H1 (cell line): ENCODE measurements around the gene TTBK1. TPM values are rescaled to one million over a fixed set of nuclear protein-coding genes. Genes with fewer than 3 reads are reported as not detected.

ENCODE experiments used
- CTCF ChIA-PET: fragments of 300-600 bp; sonication (Branson Sonifier 250); formaldehyde crosslinking; loops from one replicate; lab custom pipeline; 2021; ENCODE audit not compliant: partially characterized antibody; lab: Charles Lee
- POLR2A ChIA-PET: fragments of 300-600 bp; sonication (Branson Sonifier 250); formaldehyde crosslinking; loops from one replicate; lab custom pipeline; 2021; ENCODE audit warnings: inconsistent platforms; ENCODE audit not compliant: partially characterized antibody; lab: Charles Lee
- DNase-seq, 2 experiments: peaks; one replicate each; pipeline versions ENCODE4 v3.0.0 to v3.0.0-alpha.2; 2010 to 2022; ENCODE audit warnings: low spot score in 2 of 2, low read depth in 1 of 2, mixed read lengths in 1 of 2
- FAIRE-seq: peaks from 2 replicates; lab custom pipeline; 2011; peaks lifted over from hg19 to GRCh38; lab: Jason Lieb, UNC
- H2AFZ ChIP-seq: 2 replicates; pipeline ENCODE4 v1.8.1; 2012; ENCODE audit warnings: low read length, inconsistent platforms
- H2AK5ac ChIP-seq: 2 replicates; pipeline ENCODE4 v1.6.1; 2013; ENCODE audit warnings: low read depth, low read length
- H2BK120ac ChIP-seq: replicated peaks from 2 replicates; pipeline ENCODE3; 2013; ENCODE audit warnings: low read depth, low read length, inconsistent platforms
- H2BK12ac ChIP-seq: 2 replicates; pipeline ENCODE4 v1.6.1; 2013; ENCODE audit warnings: low read depth, low read length
- H2BK15ac ChIP-seq: 2 replicates; pipeline ENCODE4 v1.6.1; 2013; ENCODE audit warnings: low read length
- H2BK20ac ChIP-seq: 2 replicates; pipeline ENCODE4 v1.6.1; 2013; ENCODE audit warnings: low read length
- H2BK5ac ChIP-seq: 2 replicates; pipeline ENCODE4 v1.6.1; 2013; ENCODE audit warnings: low read depth, low read length
- H3K14ac ChIP-seq: 2 replicates; pipeline ENCODE4 v1.6.1; 2013; ENCODE audit warnings: inconsistent platforms; ENCODE audit not compliant: insufficient read length
- H3K18ac ChIP-seq: 2 replicates; pipeline ENCODE4 v1.6.1; 2013; ENCODE audit warnings: low read length; ENCODE audit errors: extremely low read depth
- H3K23ac ChIP-seq: 2 replicates; pipeline ENCODE4 v1.6.1; 2013; ENCODE audit warnings: inconsistent platforms; ENCODE audit not compliant: insufficient read length
- H3K23me2 ChIP-seq: 2 replicates; pipeline ENCODE4 v1.6.1; 2013; ENCODE audit warnings: low read depth, low read length
- H3K27ac ChIP-seq: 2 replicates; pipeline ENCODE4 v1.6.1; 2011; ENCODE audit warnings: low read depth, low read length, inconsistent platforms
- H3K27me3 ChIP-seq, 4 experiments: replicated peaks in 1 of 4; 1 replicate in 1 of 4; 2 replicates in 3 of 4; pipeline versions ENCODE4 v1.6.1 to v1.8.1; 2011 to 2013; ENCODE audit warnings: low read length in 3 of 4, mild to moderate bottlenecking in 3 of 4, inconsistent platforms in 2 of 4, mixed read lengths in 2 of 4, moderate library complexity in 1 of 4; ENCODE audit not compliant: control insufficient read depth in 3 of 4, insufficient read depth in 3 of 4; ENCODE audit errors: extremely low read depth in 1 of 4
- H3K36me3 ChIP-seq, 4 experiments: 2 replicates each; pipeline versions ENCODE4 v1.6.1 to v1.8.1; 2011 to 2013; ENCODE audit warnings: mild to moderate bottlenecking in 4 of 4, low read length in 3 of 4, moderate library complexity in 2 of 4, control low read depth in 1 of 4, inconsistent platforms in 1 of 4; ENCODE audit not compliant: insufficient read depth in 4 of 4, control insufficient read depth in 2 of 4
- H3K4ac ChIP-seq: replicated peaks from 2 replicates; pipeline ENCODE3; 2013; ENCODE audit warnings: low read length, low read depth, mixed read lengths, inconsistent platforms; ENCODE audit not compliant: insufficient read length
- H3K4me1 ChIP-seq, 4 experiments: replicated peaks in 1 of 4; 1 replicate in 1 of 4; 2 replicates in 3 of 4; pipeline versions ENCODE4 v1.6.1 to v1.8.1; 2011 to 2013; ENCODE audit warnings: low read length in 3 of 4, inconsistent platforms in 2 of 4, mixed read lengths in 1 of 4; ENCODE audit not compliant: insufficient read depth in 4 of 4, control insufficient read depth in 3 of 4
- H3K4me2 ChIP-seq, 2 experiments: 2 replicates each; pipeline versions ENCODE4 v1.6.1 to v1.8.1; 2011 to 2013; ENCODE audit warnings: low read depth in 2 of 2, low read length in 2 of 2, control low read depth in 1 of 2, inconsistent platforms in 1 of 2, mild to moderate bottlenecking in 1 of 2; ENCODE audit not compliant: insufficient read depth in 1 of 2
- H3K4me3 ChIP-seq, 4 experiments: fragments of 200-600, 300-600 bp in 1 of 4; sonication (generic), shearing (Covaris generic), sonication (Bioruptor Twin) in 1 of 4; 2 replicates each; pipeline versions ENCODE4 v1.5.1 to v1.8.1; 2011 to 2016; ENCODE audit warnings: low read length in 4 of 4, low read depth in 3 of 4, control low read depth in 2 of 4, inconsistent platforms in 2 of 4, mild to moderate bottlenecking in 2 of 4, mixed read lengths in 1 of 4, moderate library complexity in 1 of 4; ENCODE audit not compliant: insufficient read depth in 2 of 4; ENCODE audit errors: extremely low read depth in 1 of 4
- H3K56ac ChIP-seq: replicated peaks from 2 replicates; pipeline ENCODE3; 2013; ENCODE audit warnings: low read depth, mild to moderate bottlenecking, mixed read lengths, low read length, inconsistent platforms; ENCODE audit not compliant: insufficient read length
- H3K79me1 ChIP-seq: 2 replicates; pipeline ENCODE4 v1.6.1; 2013; ENCODE audit warnings: low read depth, low read length, control low read depth
- H3K79me2 ChIP-seq, 2 experiments: 2 replicates each; pipeline versions ENCODE4 v1.6.1 to v1.8.1; 2012 to 2013; ENCODE audit warnings: low read length in 2 of 2, mild to moderate bottlenecking in 2 of 2, inconsistent platforms in 1 of 2; ENCODE audit not compliant: insufficient read depth in 2 of 2, control insufficient read depth in 1 of 2
- H3K9ac ChIP-seq, 4 experiments: replicated peaks in 1 of 4; 1 replicate in 1 of 4; 2 replicates in 3 of 4; pipeline versions ENCODE4 v1.6.1 to v1.8.1; 2011 to 2013; ENCODE audit warnings: low read depth in 3 of 4, low read length in 3 of 4, control low read depth in 2 of 4, mild to moderate bottlenecking in 2 of 4, moderate library complexity in 2 of 4, inconsistent platforms in 1 of 4; ENCODE audit errors: extremely low read depth in 1 of 4
- H3K9me3 ChIP-seq, 2 experiments: 2 replicates each; pipeline versions ENCODE4 v1.6.1 to v1.8.1; 2012 to 2013; ENCODE audit warnings: mild to moderate bottlenecking in 2 of 2, moderate library complexity in 2 of 2, control low read depth in 1 of 2, inconsistent platforms in 1 of 2, low read depth in 1 of 2, low read length in 1 of 2, mixed read lengths in 1 of 2; ENCODE audit not compliant: insufficient read depth in 2 of 2
- H4K20me1 ChIP-seq, 2 experiments: replicated peaks in 1 of 2; 2 replicates each; pipeline versions ENCODE3 to v1.8.1; 2011 to 2013; ENCODE audit warnings: inconsistent platforms in 2 of 2, low read length in 2 of 2, mild to moderate bottlenecking in 1 of 2; ENCODE audit not compliant: insufficient read depth in 2 of 2, control insufficient read depth in 1 of 2
- H4K5ac ChIP-seq: 2 replicates; pipeline ENCODE4 v1.6.1; 2013; ENCODE audit warnings: low read length, low read depth, mixed read lengths, inconsistent platforms; ENCODE audit not compliant: insufficient read length
- H4K8ac ChIP-seq: 2 replicates; pipeline ENCODE4 v1.8.0; 2013; ENCODE audit warnings: mild to moderate bottlenecking, moderate library complexity, low read length, inconsistent platforms; ENCODE audit not compliant: insufficient read depth; ENCODE audit errors: extremely low read depth
- H4K91ac ChIP-seq: replicated peaks from 2 replicates; pipeline ENCODE3; 2013; ENCODE audit warnings: low read length, mixed read lengths, inconsistent platforms; ENCODE audit not compliant: insufficient read length
- GTF2F1 ChIP-seq: IDR thresholded peaks from 2 replicates; pipeline ENCODE4 v1.6.1; 2012; ENCODE audit warnings: low read depth, low read length, improper control_type of control experiment, borderline replicate concordance
- MAX ChIP-seq: IDR thresholded peaks from 2 replicates; pipeline ENCODE4 v1.6.1; 2012; ENCODE audit warnings: inconsistent platforms
- RAD21 ChIP-seq, 2 experiments: IDR thresholded peaks in 1 of 2; conservative IDR thresholded peaks in 1 of 2; 2 replicates each; pipeline ENCODE4 v1.6.1; 2011; ENCODE audit warnings: low read depth in 2 of 2, low read length in 2 of 2, improper control_type of control experiment in 1 of 2, inconsistent platforms in 1 of 2, mild to moderate bottlenecking in 1 of 2, moderate library complexity in 1 of 2
- WGBS, 2 experiments: shearing (Covaris generic) in 1 of 2; methylation state at CpG; one replicate each; pipeline versions ENCODE4 v1.1.6 to v1.1.7; 2013 to 2015; ENCODE audit warnings: low lambda C conversion rate in 2 of 2, mixed read lengths in 2 of 2, inconsistent platforms in 1 of 2, low coverage in 1 of 2, missing lambda C conversion rate in 1 of 2; ENCODE audit not compliant: insufficient replicate concordance in 2 of 2, insufficient coverage in 1 of 2, insufficient read length in 1 of 2; ENCODE audit errors: extremely low coverage in 1 of 2, missing lambda C conversion rate in 1 of 2; 5-methylcytosine and 5-hydroxymethylcytosine counted together
- polyA plus RNA-seq, 7 experiments: library from polyadenylated mRNA; depleted of rRNA in 3 of 7; stranded (reverse) in 5 of 7; unstranded in 2 of 7; fragments of >200 nt in 5 of 7; fragments of 200-250 nt in 2 of 7; gene quantifications; 1 replicate in 5 of 7; 2 replicates in 1 of 7; 4 replicates in 1 of 7; pipeline versions ENCODE4 v1.2.1 to v1.2.3, GENCODE V29; 2011 to 2013; ENCODE audit warnings: missing spikeins in 2 of 7, mixed read lengths in 2 of 7
- total RNA-seq: library from RNA; stranded (reverse); fragmentation: NEBNext Ultra II Directional; extraction: Animal tissue kit (Norgen Biotek cat#: 25700); gene quantifications from 2 replicates; pipeline ENCODE4 v1.2.1, GENCODE V29; 2021

The TTBK1 gene
- total and polyA plus RNA-seq, 2 of the 8 experiments (the other 6 are each of a cell fraction or from before 2014, with no cell fraction given), result 0.53 to 1.6 TPM

GRCh38 chr6:43318011-43318410 is 74.7 kb downstream of the TTBK1 start:
- Histone ChIP-seq H3K79me1 (no peaks in the 10 kb centered on the region), H3K79me2 (no peaks in the 10 kb centered on the region), H3K27ac (no peak overlapping the region), H3K23me2 (no peaks in the 10 kb centered on the region; the same call in 1 of the 2 replicates), H3K9me3 (no peaks in the 10 kb centered on the region), H3K9ac (no peak overlapping the region), H3K27me3 (no peaks in the 10 kb centered on the region), H2BK15ac (no peak overlapping the region), H4K5ac (no peak overlapping the region), H3K36me3 (no peaks in the 10 kb centered on the region), H2AK5ac (no peak overlapping the region), H3K14ac (no peak overlapping the region), H4K20me1 (no peaks in the 10 kb centered on the region), H3K23ac (no peak overlapping the region), H3K4ac (no peak overlapping the region), H4K8ac (no peak overlapping the region), H3K18ac (no peak overlapping the region), H2BK5ac (no peak overlapping the region), H3K4me1 (peaks cover 0 to 3% (median 0%) of the 10 kb centered on the region in 4 experiments; a peak in 3 of 7 replicates), H3K4me3 (no peak overlapping the region), H2BK120ac (no peak overlapping the region)
- POLR2A ChIA-PET, result interaction anchor here (1.0 to 1.3 kb wide), 2 partner anchors 10 to 41 kb away, joined by 3 to 4 read pairs; partner anchors contain the start of gene CRIP3
- DNase-seq, result no peak
- no peak for FAIRE-seq
- WGBS, 2 experiments, result 93% methylated on average over 2 of the region's 2 CpGs; no CpG with 5 or more reads in 1 of the 2 experiments
- CTCF ChIA-PET, result interaction anchor here (1.1 to 2.2 kb wide), 5 partner anchors 10 to 54 kb away, joined by 3 to 9 read pairs (median 6); partner anchors contain the start of gene CRIP3
- TF ChIP-seq GTF2F1 (no peak), MAX (no peak), RAD21 (IDR thresholded peaks at IDR 0.05 in 1 of 2, conservative IDR thresholded peaks at IDR 0.05 in 1 of 2; ENCODE audit: low read depth in 2 of 2, low read length in 2 of 2) (no peak)
- TF ChIP-seq, all 59 proteins: peak for 0
- Histone ChIP-seq H3K4me2 (no peak overlapping the region), H4K91ac (no peak overlapping the region), H2BK20ac (no peak overlapping the region), H3K56ac (no peak overlapping the region), H2BK12ac (no peak overlapping the region), H2AFZ (no peak overlapping the region)
